DND-41 (cell line): Measurements from ENCODE around the gene MMP2.

Experiments used
- EZH2 ChIP-seq: IDR thresholded peaks from 3 replicates; pipeline ENCODE4 v1.6.1; 2012; ENCODE audit warnings: borderline replicate concordance, low read depth, mild to moderate bottlenecking, moderate library complexity, low read length, inconsistent platforms; ENCODE audit not compliant: severe bottlenecking
- TF ChIP-seq, protein P1 (sequence below): IDR thresholded peaks from 2 replicates; pipeline ENCODE4 v1.5.1; 2012; ENCODE audit warnings: borderline replicate concordance, low read length, moderate library complexity, mild to moderate bottlenecking; ENCODE audit not compliant: poor library complexity, severe bottlenecking; ENCODE audit errors: extremely low read depth

DNA sequence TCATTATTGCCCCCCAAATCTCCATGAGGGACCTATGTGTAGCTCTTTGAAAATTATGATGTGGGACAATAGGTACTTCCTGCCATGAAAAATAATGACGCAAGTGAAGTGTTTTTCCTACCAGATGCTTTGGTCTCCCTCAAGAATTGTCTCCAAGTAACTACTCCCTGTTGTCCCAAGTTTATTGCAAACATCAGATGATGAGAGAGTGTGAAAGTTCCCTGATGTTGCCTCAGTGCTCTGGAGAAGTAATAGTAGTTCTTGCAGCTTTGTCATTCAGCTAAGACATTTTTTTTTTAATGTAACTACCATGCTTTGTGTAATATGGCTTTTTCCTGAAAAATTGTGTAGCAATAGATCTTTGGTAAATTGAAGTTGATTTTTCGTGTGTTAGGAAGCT, 50.0 kb downstream of the MMP2 start:
- TF ChIP-seq, protein P1, sequence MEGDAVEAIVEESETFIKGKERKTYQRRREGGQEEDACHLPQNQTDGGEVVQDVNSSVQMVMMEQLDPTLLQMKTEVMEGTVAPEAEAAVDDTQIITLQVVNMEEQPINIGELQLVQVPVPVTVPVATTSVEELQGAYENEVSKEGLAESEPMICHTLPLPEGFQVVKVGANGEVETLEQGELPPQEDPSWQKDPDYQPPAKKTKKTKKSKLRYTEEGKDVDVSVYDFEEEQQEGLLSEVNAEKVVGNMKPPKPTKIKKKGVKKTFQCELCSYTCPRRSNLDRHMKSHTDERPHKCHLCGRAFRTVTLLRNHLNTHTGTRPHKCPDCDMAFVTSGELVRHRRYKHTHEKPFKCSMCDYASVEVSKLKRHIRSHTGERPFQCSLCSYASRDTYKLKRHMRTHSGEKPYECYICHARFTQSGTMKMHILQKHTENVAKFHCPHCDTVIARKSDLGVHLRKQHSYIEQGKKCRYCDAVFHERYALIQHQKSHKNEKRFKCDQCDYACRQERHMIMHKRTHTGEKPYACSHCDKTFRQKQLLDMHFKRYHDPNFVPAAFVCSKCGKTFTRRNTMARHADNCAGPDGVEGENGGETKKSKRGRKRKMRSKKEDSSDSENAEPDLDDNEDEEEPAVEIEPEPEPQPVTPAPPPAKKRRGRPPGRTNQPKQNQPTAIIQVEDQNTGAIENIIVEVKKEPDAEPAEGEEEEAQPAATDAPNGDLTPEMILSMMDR, result no peak
- no peak for TF ChIP-seq EZH2
